SU-DHL-6 (cell line): Measurements from ENCODE around the gene LDB1.

ENCODE experiments used
- EZH2phosphoT487 ChIP-seq: fragments of 200-600 bp; sonication (generic), shearing (Covaris generic); conservative IDR thresholded peaks from 2 replicates; pipeline ENCODE4 v1.6.1; 2018; ENCODE audit warnings: mild to moderate bottlenecking, antibody characterized with exemption, low read length, moderate library complexity, mixed read lengths
- TF ChIP-seq, protein P1 (sequence below): fragments of 200-600 bp; sonication (generic); IDR thresholded peaks from one replicate; pipeline ENCODE4 v1.5.1; 2017; ENCODE audit warnings: antibody characterized with exemption, mild to moderate bottlenecking, low read length, moderate library complexity; ENCODE audit not compliant: insufficient read depth, poor library complexity, severe bottlenecking

DNA sequence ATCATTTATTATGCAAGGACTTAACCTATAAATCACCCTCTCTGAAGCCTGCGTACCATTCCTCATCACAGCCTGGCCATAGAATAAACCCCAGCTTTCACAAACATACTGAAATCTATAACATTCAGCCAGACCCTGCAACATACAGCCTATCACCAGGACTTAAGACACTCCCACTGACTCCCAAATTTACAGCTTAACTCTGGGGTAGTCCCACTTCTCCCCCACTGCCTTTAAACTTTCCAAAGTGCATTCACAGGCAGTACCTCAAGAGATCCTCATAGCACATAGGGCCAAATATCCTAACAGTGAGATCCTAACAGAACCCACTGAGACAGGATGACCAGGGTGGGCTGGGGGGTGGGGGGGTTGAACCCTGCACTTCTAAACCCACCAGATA, 3.5 kb downstream of the LDB1 start:
- TF ChIP-seq, protein P1, sequence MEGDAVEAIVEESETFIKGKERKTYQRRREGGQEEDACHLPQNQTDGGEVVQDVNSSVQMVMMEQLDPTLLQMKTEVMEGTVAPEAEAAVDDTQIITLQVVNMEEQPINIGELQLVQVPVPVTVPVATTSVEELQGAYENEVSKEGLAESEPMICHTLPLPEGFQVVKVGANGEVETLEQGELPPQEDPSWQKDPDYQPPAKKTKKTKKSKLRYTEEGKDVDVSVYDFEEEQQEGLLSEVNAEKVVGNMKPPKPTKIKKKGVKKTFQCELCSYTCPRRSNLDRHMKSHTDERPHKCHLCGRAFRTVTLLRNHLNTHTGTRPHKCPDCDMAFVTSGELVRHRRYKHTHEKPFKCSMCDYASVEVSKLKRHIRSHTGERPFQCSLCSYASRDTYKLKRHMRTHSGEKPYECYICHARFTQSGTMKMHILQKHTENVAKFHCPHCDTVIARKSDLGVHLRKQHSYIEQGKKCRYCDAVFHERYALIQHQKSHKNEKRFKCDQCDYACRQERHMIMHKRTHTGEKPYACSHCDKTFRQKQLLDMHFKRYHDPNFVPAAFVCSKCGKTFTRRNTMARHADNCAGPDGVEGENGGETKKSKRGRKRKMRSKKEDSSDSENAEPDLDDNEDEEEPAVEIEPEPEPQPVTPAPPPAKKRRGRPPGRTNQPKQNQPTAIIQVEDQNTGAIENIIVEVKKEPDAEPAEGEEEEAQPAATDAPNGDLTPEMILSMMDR: no peak
- TF ChIP-seq EZH2phosphoT487: no peak
